DMS 273 (cell line): Measurements from ENCODE around the gene DRD1.
"Not testable (repeated sequence)": the region's sequence is repeated elsewhere in the genome, so short reads cannot be mapped to it uniquely, and the experiment has no call there.

Experiments
- DNase-seq: peaks from one replicate; lab custom pipeline; 2025; ENCODE audit not compliant: unreplicated experiment; lab: John Stamatoyannopoulos, UW

The DRD1 gene

GRCh38 chr5:175468892-175469291, 24.9 kb upstream of the DRD1 start:
- DNase-seq = no peak

- DNase-seq = no peak
These were observed 24.2 kb upstream of the DRD1 start for GRCh38 chr5:175467983-175468690.

GRCh38 chr5:175466700-175467318, 22.8 kb upstream of the DRD1 start:
- peak; percentile 11 for DNase-seq

GRCh38 chr5:175465282-175465681, 21.3 kb upstream of the DRD1 start:
- DNase-seq = no peak

- no peak for DNase-seq
These were observed 20.9 kb upstream of the DRD1 start for GRCh38 chr5:175464942-175465233.

- DNase-seq = peak; percentile 80
These were observed 20.3 kb upstream of the DRD1 start for GRCh38 chr5:175464074-175464941.

- DNase-seq = no peak
These were observed 19.7 kb upstream of the DRD1 start for GRCh38 chr5:175463641-175464040.

GRCh38 chr5:175461370-175461769, 17.4 kb upstream of the DRD1 start:
- DNase-seq = no peak

GRCh38 chr5:175460552-175460951, 16.6 kb upstream of the DRD1 start:
- no peak for DNase-seq

GRCh38 chr5:175460126-175460525, 16.1 kb upstream of the DRD1 start:
- DNase-seq = peak; percentile 54

GRCh38 chr5:175457466-175457865, 13.5 kb upstream of the DRD1 start:
- DNase-seq = peak; percentile 21

GRCh38 chr5:175456105-175456742, 12.2 kb upstream of the DRD1 start:
- DNase-seq = no peak

- DNase-seq = not testable (repeated sequence)
These were observed 10.4 kb upstream of the DRD1 start for GRCh38 chr5:175454338-175454737.

- no peak for DNase-seq
These were observed 8.2 kb upstream of the DRD1 start for GRCh38 chr5:175452166-175452565.

GRCh38 chr5:175448276-175448675, 4.3 kb upstream of the DRD1 start:
- DNase-seq = no peak

GRCh38 chr5:175447571-175447970, 3.6 kb upstream of the DRD1 start:
- no peak for DNase-seq

GRCh38 chr5:175446378-175446777, 2.4 kb upstream of the DRD1 start:
- DNase-seq = not testable (repeated sequence)

- DNase-seq = no peak
These were observed 999 bp upstream of the DRD1 start for GRCh38 chr5:175444905-175445456.

- DNase-seq = peak; percentile 38
These were observed 395 bp downstream of the DRD1 start for GRCh38 chr5:175443514-175444059.

- no peak for DNase-seq
These were observed 5.6 kb downstream of the DRD1 start for GRCh38 chr5:175438234-175438857.

GRCh38 chr5:175436359-175436758, 7.6 kb downstream of the DRD1 start:
- DNase-seq = no peak
